ENCODE results near the gene IRS1.

- TF ChIP-seq CTCF (IDR thresholded peaks at IDR 0.05; ENCODE audit: poor library complexity), result no peak
- TF ChIP-seq EZH2 (IDR thresholded peaks at IDR 0.05; ENCODE audit: borderline replicate concordance), result no peak
Measured at GRCh38 chr2:226845386-226846116, 45.9 kb upstream of the IRS1 start.

Measured in hepatocyte (in vitro differentiated cells).